ENCODE results near the gene WFS1.

WFS1 gene

GRCh38 chr4:6236816-6237390 lies 32.7 kb upstream of the WFS1 start:
- no peak overlapping the region for H3K4me3 ChIP-seq (ENCODE audit: low read depth, low read length)
- TF ChIP-seq CTCF (IDR thresholded peaks at IDR 0.05; ENCODE audit: borderline replicate concordance, insufficient read depth, low read depth, low read length) = no peak

GRCh38 chr4:6239486-6239885 lies 30.2 kb upstream of the WFS1 start:
- H3K4me3 ChIP-seq (ENCODE audit: low read depth, low read length) = no peak overlapping the region
- no peak for TF ChIP-seq CTCF (IDR thresholded peaks at IDR 0.05; ENCODE audit: borderline replicate concordance, insufficient read depth, low read depth, low read length)

- no peak overlapping the region for H3K4me3 ChIP-seq (ENCODE audit: low read depth, low read length)
- no peak for TF ChIP-seq CTCF (IDR thresholded peaks at IDR 0.05; ENCODE audit: borderline replicate concordance, insufficient read depth, low read depth, low read length)
Observed at GRCh38 chr4:6239968-6240367, 29.7 kb upstream of the WFS1 start.

- H3K4me3 ChIP-seq (ENCODE audit: low read depth, low read length) = no peak overlapping the region
- TF ChIP-seq CTCF (IDR thresholded peaks at IDR 0.05; ENCODE audit: borderline replicate concordance, insufficient read depth, low read depth, low read length) = no peak
Observed at GRCh38 chr4:6241062-6241845, 28.4 kb upstream of the WFS1 start.

GRCh38 chr4:6242271-6243029 lies 27.2 kb upstream of the WFS1 start:
- no peak overlapping the region for H3K4me3 ChIP-seq (ENCODE audit: low read depth, low read length)
- no peak for TF ChIP-seq CTCF (IDR thresholded peaks at IDR 0.05; ENCODE audit: borderline replicate concordance, insufficient read depth, low read depth, low read length)

- no peak overlapping the region for H3K4me3 ChIP-seq (ENCODE audit: low read depth, low read length)
Observed at GRCh38 chr4:6245246-6246169, 24.1 kb upstream of the WFS1 start.

More at GRCh38 chr4:6245246-6246169, 24.1 kb upstream of the WFS1 start:
- TF ChIP-seq CTCF (IDR thresholded peaks at IDR 0.05; ENCODE audit: borderline replicate concordance, insufficient read depth, low read depth, low read length) = no peak
